Caki2 (cell line): ENCODE measurements around the gene SHC3. TPM values are rescaled to one million over a fixed set of nuclear protein-coding genes. Genes with fewer than 3 reads are reported as not detected.
A peak's percentile ranks its signal among the peaks of the same experiment; 100 is the strongest.

Experiments used
- DNase-seq: peaks from one replicate; pipeline ENCODE4 v3.0.0-alpha.2; 2015; ENCODE audit warnings: low read depth
- in situ Hi-C: cut with HindIII; loops from 2 replicates; pipeline ENCODE4 v1.10.0; 2016; ENCODE audit warnings: low sequenced_read_pairs, low pct_unique_long_range_greater_than_20kb, mixed read lengths
- total RNA-seq: library from RNA; depleted of rRNA; stranded (reverse); fragments of >200 nt; shearing (Covaris generic); gene quantifications from 2 replicates; pipeline ENCODE4 v1.2.3, GENCODE V29; 2014; ENCODE audit warnings: low replicate concordance

The SHC3 gene
- total RNA-seq, 1 experiment from 2014 or later, result 1.0 TPM

DNA sequence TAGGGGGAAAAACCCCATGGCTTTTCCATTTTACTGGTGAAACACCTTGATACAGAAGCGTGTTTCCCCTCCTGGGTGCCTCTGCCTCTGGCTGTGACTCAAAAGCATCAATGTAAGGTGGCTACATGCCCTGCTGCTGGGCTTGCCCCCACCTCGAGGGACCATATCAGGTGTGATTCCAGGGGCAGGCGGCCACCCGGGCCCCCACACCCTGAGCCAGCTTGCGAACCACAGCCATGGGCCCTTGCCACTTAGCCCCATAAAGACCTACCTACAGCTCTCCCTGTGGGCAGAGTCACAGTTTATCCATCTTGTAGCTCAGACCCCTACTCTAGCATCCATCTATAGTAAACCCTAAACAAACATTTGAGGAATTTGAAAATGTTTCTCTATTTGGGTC lies 10.8 kb downstream of the SHC3 start:
- in situ Hi-C loops, result no loop called here
- no peak for DNase-seq

GRCh38 chr9:89166852-89167251 lies 11.8 kb downstream of the SHC3 start:
- in situ Hi-C loops, result no loop called here

DNA sequence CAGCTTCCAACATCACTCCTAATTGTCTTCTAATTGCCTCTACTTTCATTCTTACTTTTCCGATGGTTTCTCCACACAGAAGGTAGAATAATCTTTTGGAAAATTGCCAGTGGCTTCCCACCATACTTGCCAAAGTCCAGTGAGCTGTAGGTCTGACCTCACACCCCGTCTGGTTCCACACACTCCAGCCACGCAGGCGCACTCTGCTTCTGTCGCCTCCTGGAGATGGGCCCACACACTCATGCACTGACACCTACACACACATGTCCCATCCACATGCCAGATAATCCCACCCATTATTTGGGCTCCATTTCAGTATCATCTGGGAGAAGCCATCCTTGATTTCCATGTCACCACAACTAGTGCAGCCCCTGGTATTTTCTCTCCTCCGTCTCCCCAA lies 12.7 kb downstream of the SHC3 start:
- in situ Hi-C loops, result no loop called here
- DNase-seq, result no peak

More at GRCh38 chr9:89166852-89167251, 11.8 kb downstream of the SHC3 start:
- no peak for DNase-seq

DNA sequence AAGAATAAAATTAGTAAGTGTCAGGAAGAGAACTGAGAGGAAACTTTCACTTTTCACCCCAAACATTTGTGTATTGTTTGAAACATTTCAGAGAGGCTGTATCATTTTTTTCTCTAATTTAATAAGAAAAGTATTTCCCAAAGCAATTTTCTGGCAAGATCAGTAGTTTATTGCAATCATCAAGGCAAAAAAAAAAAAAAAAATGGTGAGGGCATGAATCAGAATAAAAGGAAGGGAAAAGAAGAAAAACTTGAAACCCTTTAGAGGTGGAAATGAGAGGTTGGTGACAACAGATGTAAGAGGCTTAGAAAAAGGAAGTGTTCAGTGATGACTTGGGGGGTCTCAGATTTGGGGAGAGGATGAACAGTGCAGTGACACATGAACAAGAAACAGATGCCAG lies 13.3 kb downstream of the SHC3 start:
- in situ Hi-C loops, result no loop called here
- DNase-seq, result no peak

- DNase-seq, result no peak
- in situ Hi-C loops, result no loop called here
Measured at GRCh38 chr9:89161221-89161620, 17.4 kb downstream of the SHC3 start.

DNA sequence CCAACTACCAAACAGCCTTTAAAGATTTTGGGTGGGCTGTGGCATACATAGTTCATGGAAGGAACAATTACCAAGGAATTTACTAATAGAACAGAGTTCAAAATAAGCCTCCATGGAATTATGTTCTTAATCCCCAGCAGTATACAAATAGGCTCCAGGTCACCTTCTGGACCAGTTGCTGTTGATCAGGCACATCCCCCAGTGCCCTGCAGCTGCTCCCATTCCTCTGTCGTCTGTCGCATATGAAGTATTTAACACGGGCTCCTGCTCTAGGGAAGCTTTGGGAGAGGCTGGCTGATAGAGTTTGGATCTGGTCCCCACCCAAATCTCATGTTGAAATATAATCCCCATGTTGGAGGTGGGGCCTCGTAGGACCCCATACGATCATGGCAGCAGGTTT lies 17.8 kb downstream of the SHC3 start:
- no peak for DNase-seq

GRCh38 chr9:89154651-89155336 lies 23.8 kb downstream of the SHC3 start:
- in situ Hi-C loops, result no loop called here
- DNase-seq, result peak; percentile 66

More for the DNA sequence above, 17.8 kb downstream of the SHC3 start:
- in situ Hi-C loops, result no loop called here

DNA sequence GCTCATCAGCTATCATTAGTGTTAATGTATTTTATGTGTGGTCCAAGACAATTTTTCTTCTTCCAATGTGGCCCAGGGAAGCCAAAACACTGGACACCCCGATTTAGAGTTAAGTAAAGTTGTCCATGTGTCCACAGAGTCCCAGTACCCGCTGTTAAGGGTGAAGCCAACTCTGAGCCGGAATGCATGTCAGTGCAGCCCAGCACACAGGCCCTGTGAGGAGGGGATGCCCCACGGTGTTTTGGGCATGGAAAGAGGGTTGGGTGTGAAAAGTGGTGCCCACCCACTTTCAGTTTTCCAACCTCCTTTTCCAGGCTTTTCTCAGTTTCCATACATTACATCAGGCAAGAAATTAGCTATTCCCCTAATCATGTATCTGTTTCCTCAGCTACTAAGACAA lies 24.4 kb downstream of the SHC3 start:
- in situ Hi-C loops, result no loop called here
- DNase-seq, result no peak

DNA sequence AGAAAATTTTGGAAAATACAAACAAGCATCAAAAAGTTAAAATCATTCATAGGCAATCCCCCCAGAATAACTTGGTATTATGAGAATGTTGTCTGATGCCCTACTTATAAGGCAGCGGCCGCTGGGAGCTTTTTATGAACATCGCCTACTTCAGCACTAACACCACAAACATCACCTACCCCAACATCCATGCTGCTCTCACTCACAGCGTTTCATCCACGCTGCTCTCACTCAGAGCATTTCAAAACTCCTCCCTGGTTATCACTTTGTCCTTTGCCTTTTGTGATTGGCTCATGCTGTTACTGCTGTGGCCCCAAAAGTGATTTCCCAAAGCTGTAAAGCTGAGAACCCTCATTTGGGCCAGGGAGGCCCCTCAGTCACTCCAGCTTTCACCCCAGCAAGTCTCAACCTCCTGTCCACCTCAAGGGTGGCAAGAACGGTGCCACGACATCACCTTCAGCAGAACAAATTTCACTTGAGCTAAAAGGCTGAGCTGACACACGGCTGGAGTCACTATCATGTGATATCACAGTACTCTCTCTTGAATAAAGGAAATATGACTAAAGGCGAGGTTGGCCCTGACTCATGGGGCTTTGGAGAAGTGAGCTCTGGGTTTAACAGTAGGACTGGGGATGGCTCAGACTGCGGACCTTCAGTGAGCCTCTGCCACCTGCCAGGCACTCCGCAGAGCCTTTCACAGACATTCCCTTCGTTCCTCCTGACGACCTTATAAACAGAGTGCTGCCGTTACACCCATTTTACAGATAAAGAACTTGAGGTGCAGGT lies 25.2 kb downstream of the SHC3 start:
- in situ Hi-C loops, result no loop called here
- peak; percentile 74 for DNase-seq

- in situ Hi-C loops, result no loop called here
- DNase-seq, result peak; percentile 38
Measured at GRCh38 chr9:89149726-89150125, 28.9 kb downstream of the SHC3 start.

GRCh38 chr9:89145097-89145496 lies 33.5 kb downstream of the SHC3 start:
- no peak for DNase-seq
- in situ Hi-C loops, result no loop called here

DNA sequence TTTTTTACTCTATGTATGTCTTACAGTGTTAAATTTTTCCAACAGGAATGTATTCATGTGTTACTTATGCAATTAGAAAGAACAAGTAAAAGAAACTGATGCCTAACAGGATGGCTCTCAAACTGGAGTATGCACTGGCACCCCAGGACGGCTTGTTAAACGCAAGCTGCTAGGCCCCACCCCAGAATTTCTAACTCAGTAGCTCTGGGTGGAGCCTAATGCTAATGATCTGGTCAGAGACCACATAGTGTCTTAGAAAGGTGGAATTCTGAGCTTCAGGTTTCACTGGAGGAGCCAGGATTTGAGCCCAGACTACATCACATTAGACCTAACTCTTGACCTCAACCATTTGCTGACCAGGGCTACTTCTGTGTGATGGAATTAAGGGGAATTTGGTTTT lies 34.4 kb downstream of the SHC3 start:
- DNase-seq, result no peak
- in situ Hi-C loops, result no loop called here

GRCh38 chr9:89143266-89143665 lies 35.4 kb downstream of the SHC3 start:
- in situ Hi-C loops, result no loop called here

DNA sequence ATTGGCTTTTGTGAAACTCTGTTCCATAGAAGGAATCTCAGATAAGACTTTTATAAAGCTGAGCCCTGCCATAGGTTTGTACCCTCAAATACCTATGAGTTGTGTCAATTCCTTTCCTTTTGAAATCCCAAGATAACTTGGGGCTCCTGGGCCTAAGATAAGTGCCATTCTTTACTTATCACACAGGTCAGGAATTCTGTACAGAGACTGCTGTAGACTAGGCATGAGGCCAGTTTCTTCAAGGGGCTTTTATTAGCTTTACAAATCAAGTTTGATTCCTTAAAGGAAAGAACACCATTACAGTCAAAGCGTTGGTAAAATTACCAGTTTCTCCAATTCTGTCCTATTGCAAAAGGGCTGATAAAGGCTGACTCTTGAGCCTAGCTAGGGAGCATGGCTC lies 39.2 kb downstream of the SHC3 start:
- DNase-seq, result no peak
- in situ Hi-C loops, result no loop called here

More at GRCh38 chr9:89143266-89143665, 35.4 kb downstream of the SHC3 start:
- no peak for DNase-seq

- in situ Hi-C loops, result no loop called here
- peak; percentile 42 for DNase-seq
Measured at GRCh38 chr9:89138463-89139390, 39.9 kb downstream of the SHC3 start.

DNA sequence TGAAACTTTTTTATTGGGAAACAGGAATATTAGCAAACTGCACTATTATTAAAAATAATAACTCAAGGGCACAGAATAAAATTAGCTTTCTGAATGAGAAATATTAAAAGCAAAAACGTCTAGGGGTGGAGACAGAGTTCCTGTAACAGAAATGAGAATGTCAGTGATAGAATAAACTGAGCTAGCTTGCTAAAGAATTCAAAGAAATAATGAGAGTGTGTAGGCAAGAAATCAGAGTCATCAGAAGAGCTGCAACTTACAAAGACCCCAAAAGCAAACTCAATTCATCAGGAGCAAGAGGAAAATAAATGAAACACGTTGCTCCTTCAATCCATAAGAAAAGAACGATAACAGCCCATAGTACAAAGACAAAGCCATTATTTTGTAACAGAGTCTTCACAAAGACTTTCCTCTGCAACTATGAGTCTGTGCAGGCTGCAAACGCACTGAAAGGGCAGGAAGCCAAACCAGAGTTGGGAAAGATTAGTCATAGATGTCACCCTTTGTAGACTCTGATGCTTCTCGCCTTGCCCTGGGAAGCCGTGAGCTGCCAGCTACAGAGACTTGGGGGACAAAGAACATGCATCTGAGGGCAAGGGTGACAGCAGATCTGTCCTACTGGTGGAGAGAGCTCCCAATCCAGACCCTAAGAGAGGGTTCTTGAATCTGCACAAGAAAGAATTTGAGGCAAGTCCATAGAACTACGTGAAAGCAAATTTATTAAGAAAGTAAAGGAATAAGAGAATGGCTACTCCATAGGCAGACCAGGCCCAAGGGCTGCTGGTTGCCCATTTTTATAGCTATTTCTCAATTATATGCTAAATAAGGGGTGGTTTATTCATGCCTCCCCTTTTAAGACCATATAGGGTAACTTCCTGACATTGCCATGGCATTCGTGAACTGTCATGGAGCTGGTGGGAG lies 40.8 kb downstream of the SHC3 start:
- DNase-seq, result peak; percentile 62

GRCh38 chr9:89135591-89136166 lies 42.9 kb downstream of the SHC3 start:
- in situ Hi-C loops, result no loop called here
- no peak for DNase-seq

More for the DNA sequence above, 40.8 kb downstream of the SHC3 start:
- in situ Hi-C loops, result no loop called here
